Mucosa of rectum (tissue), 2 donors: ENCODE results near the gene ANO6.
A peak's percentile ranks its signal among the peaks of the same experiment; 100 is the strongest.

ENCODE experiments used
- H3K27ac ChIP-seq, 2 donors: one replicate each; pipeline ENCODE4 v1.7.0; 2013; ENCODE audit warnings: inconsistent platforms in 2 of 2, low read depth in 2 of 2, low read length in 2 of 2
- H3K27me3 ChIP-seq, 2 donors: one replicate each; pipeline ENCODE4 v1.7.0; 2013; ENCODE audit warnings: low read length in 2 of 2; ENCODE audit not compliant: control insufficient read depth in 2 of 2, insufficient read depth in 2 of 2
- H3K36me3 ChIP-seq, 2 donors: one replicate each; pipeline ENCODE4 v1.7.0; 2013; ENCODE audit warnings: low read length in 2 of 2; ENCODE audit not compliant: control insufficient read depth in 2 of 2, insufficient read depth in 2 of 2
- H3K4me1 ChIP-seq, 2 donors: one replicate each; pipeline ENCODE4 v1.7.0; 2013; ENCODE audit warnings: low read length in 2 of 2, mild to moderate bottlenecking in 1 of 2; ENCODE audit not compliant: control insufficient read depth in 2 of 2, insufficient read depth in 2 of 2
- H3K4me3 ChIP-seq, 2 donors: one replicate each; pipeline ENCODE4 v1.7.0; 2013; ENCODE audit warnings: low read length in 2 of 2
- H3K9ac ChIP-seq, 2 donors: one replicate each; pipeline ENCODE4 v1.7.0; 2013; ENCODE audit warnings: low read length in 2 of 2, low read depth in 1 of 2, mild to moderate bottlenecking in 1 of 2
- H3K9me3 ChIP-seq, 2 donors: one replicate each; pipeline ENCODE4 v1.7.0; 2013; ENCODE audit warnings: low read length in 2 of 2; ENCODE audit not compliant: control insufficient read depth in 2 of 2
- donor health status: healthy.
- donor health status: Normal muscosa, but diverticular disease.

Gene ANO6

GRCh38 chr12:45242180-45242579 is 26.3 kb downstream of the ANO6 start:
- Histone ChIP-seq H3K27ac (no peak overlapping the region), H3K9ac (no peak overlapping the region), H3K27me3 (no peaks in the 10 kb centered on the region), H3K36me3 (no peaks in the 10 kb centered on the region), H3K9me3 (no peaks in the 10 kb centered on the region), H3K4me3 (no peak overlapping the region), H3K4me1 (no peaks in the 10 kb centered on the region)

- no peak overlapping the region for H3K27ac ChIP-seq
- no peaks in the 10 kb centered on the region for H3K4me1 ChIP-seq
- no peaks in the 10 kb centered on the region for H3K9me3 ChIP-seq
- no peak overlapping the region for H3K9ac ChIP-seq
- no peak overlapping the region for H3K4me3 ChIP-seq
- H3K36me3 ChIP-seq: no peaks in the 10 kb centered on the region
- H3K27me3 ChIP-seq: no peaks in the 10 kb centered on the region
These were observed 28.1 kb downstream of the ANO6 start for GRCh38 chr12:45243963-45244362.

GRCh38 chr12:45244561-45245343 is 28.9 kb downstream of the ANO6 start:
- Histone ChIP-seq H3K27ac (no peak overlapping the region), H3K9ac (no peak overlapping the region), H3K4me3 (peak overlapping the region; percentile 3 to 17), H3K27me3 (no peaks in the 10 kb centered on the region), H3K9me3 (no peaks in the 10 kb centered on the region), H3K4me1 (no peaks in the 10 kb centered on the region), H3K36me3 (no peaks in the 10 kb centered on the region)

GRCh38 chr12:45246236-45246635 is 30.3 kb downstream of the ANO6 start:
- no peaks in the 10 kb centered on the region for H3K9me3 ChIP-seq
- no peak overlapping the region for H3K4me3 ChIP-seq
- no peaks in the 10 kb centered on the region for H3K36me3 ChIP-seq
- H3K9ac ChIP-seq: no peak overlapping the region
- no peak overlapping the region for H3K27ac ChIP-seq
- H3K4me1 ChIP-seq: no peaks in the 10 kb centered on the region
- no peaks in the 10 kb centered on the region for H3K27me3 ChIP-seq

- H3K27ac ChIP-seq: no peak overlapping the region
- no peaks in the 10 kb centered on the region for H3K27me3 ChIP-seq
- H3K4me1 ChIP-seq: no peaks in the 10 kb centered on the region
- no peaks in the 10 kb centered on the region for H3K9me3 ChIP-seq
- H3K4me3 ChIP-seq: no peak overlapping the region
- no peak overlapping the region for H3K9ac ChIP-seq
- H3K36me3 ChIP-seq: no peaks in the 10 kb centered on the region
These were observed 31.7 kb downstream of the ANO6 start for GRCh38 chr12:45247589-45247988.

- no peaks in the 10 kb centered on the region for H3K36me3 ChIP-seq
- no peak overlapping the region for H3K4me3 ChIP-seq
- H3K27ac ChIP-seq: no peak overlapping the region
- no peaks in the 10 kb centered on the region for H3K4me1 ChIP-seq
- no peaks in the 10 kb centered on the region for H3K27me3 ChIP-seq
- H3K9me3 ChIP-seq: no peaks in the 10 kb centered on the region
- H3K9ac ChIP-seq: no peak overlapping the region
These were observed 32.2 kb downstream of the ANO6 start for GRCh38 chr12:45248095-45248494.

GRCh38 chr12:45254254-45254653 is 38.4 kb downstream of the ANO6 start:
- Histone ChIP-seq H3K9me3 (no peaks in the 10 kb centered on the region), H3K4me3 (no peak overlapping the region), H3K36me3 (no peaks in the 10 kb centered on the region), H3K27ac (no peak overlapping the region), H3K4me1 (peaks cover 0 to under 1% of the 10 kb centered on the region in 2 donors), H3K27me3 (no peaks in the 10 kb centered on the region), H3K9ac (no peak overlapping the region)

GRCh38 chr12:45256721-45257120 is 40.8 kb downstream of the ANO6 start:
- Histone ChIP-seq H3K27ac (no peak overlapping the region), H3K27me3 (no peaks in the 10 kb centered on the region), H3K9ac (no peak overlapping the region), H3K9me3 (no peaks in the 10 kb centered on the region), H3K36me3 (no peaks in the 10 kb centered on the region), H3K4me1 (peaks cover 8 to 10% of the 10 kb centered on the region in 2 donors), H3K4me3 (no peak overlapping the region)

- H3K4me1 ChIP-seq: peaks cover 8 to 10% of the 10 kb centered on the region in 2 donors
- H3K9ac ChIP-seq: no peak overlapping the region
- H3K9me3 ChIP-seq: no peaks in the 10 kb centered on the region
- no peak overlapping the region for H3K27ac ChIP-seq
- H3K36me3 ChIP-seq: no peaks in the 10 kb centered on the region
- H3K4me3 ChIP-seq: no peak overlapping the region
- H3K27me3 ChIP-seq: no peaks in the 10 kb centered on the region
These were observed 41.5 kb downstream of the ANO6 start for GRCh38 chr12:45257185-45257930.

- H3K27ac ChIP-seq: no peak overlapping the region
- no peaks in the 10 kb centered on the region for H3K9me3 ChIP-seq
- no peaks in the 10 kb centered on the region for H3K36me3 ChIP-seq
- H3K4me1 ChIP-seq: peaks cover 8 to 10% of the 10 kb centered on the region in 2 donors
- no peaks in the 10 kb centered on the region for H3K27me3 ChIP-seq
- peak overlapping the region in 1 of 2 donors; percentile 45 for H3K4me3 ChIP-seq
- no peak overlapping the region for H3K9ac ChIP-seq
These were observed 43.8 kb downstream of the ANO6 start for GRCh38 chr12:45259675-45260074.
